Gastrocnemius medialis (tissue), 4 donors: Measurements from ENCODE around the gene TEKT5. TPM values are rescaled to one million over a fixed set of nuclear protein-coding genes. Genes with fewer than 3 reads are reported as not detected.

Experiments used
- ATAC-seq, 2 donors: fragments of 150-250 bp; one replicate each; pipeline ENCODE4 v1.9.1; 2016
- DNase-seq, 2 donors: peaks; one replicate each; pipeline ENCODE4 v3.0.0-alpha.2; 2019
- H3K27ac ChIP-seq, 4 donors: fragments of 200-600 bp; sonication (generic); 1 replicate in 1 of 4; 2 replicates in 3 of 4; pipeline ENCODE4 v1.5.1; 2016 to 2018; ENCODE audit warnings: mild to moderate bottlenecking in 2 of 4, moderate library complexity in 1 of 4
- H3K27me3 ChIP-seq, 3 donors: fragments of 200-600 bp; sonication (generic) in 2 of 3; 1 replicate in 1 of 3; 2 replicates in 2 of 3; pipeline versions ENCODE4 v1.5.1 to v1.6.0; 2016 to 2019; ENCODE audit warnings: mild to moderate bottlenecking in 1 of 3, moderate library complexity in 1 of 3
- H3K36me3 ChIP-seq, 2 donors: fragments of 200-600 bp; sonication (generic) in 1 of 2; one replicate each; pipeline ENCODE4 v1.5.1; 2017 to 2018
- H3K4me1 ChIP-seq, 2 donors: fragments of 200-600 bp; sonication (generic) in 1 of 2; one replicate each; pipeline ENCODE4 v1.5.1; 2016 to 2017; ENCODE audit warnings: mild to moderate bottlenecking in 2 of 2
- H3K4me3 ChIP-seq, 4 donors: fragments of 200-600 bp; sonication (generic) in 3 of 4; 1 replicate in 1 of 4; 2 replicates in 3 of 4; pipeline ENCODE4 v1.5.1; 2016 to 2019; ENCODE audit warnings: mild to moderate bottlenecking in 2 of 4
- H3K9me3 ChIP-seq, 3 donors: fragments of 200-600 bp; sonication (generic) in 2 of 3; 1 replicate in 1 of 3; 2 replicates in 2 of 3; pipeline ENCODE4 v1.5.1; 2016 to 2019
- CTCF ChIP-seq, 5 experiments: fragments of 450-650 bp in 3 of 5; fragments of 200-600 bp in 2 of 5; sonication (generic) in 2 of 5; IDR thresholded peaks in 4 of 5; conservative IDR thresholded peaks in 1 of 5; 1 replicate in 4 of 5; 2 replicates in 1 of 5; pipeline ENCODE4 v1.5.1; 2016 to 2019; ENCODE audit warnings: antibody characterized with exemption in 5 of 5, mild to moderate bottlenecking in 3 of 5, moderate library complexity in 3 of 5
- POLR2A ChIP-seq, 2 donors: fragments of 450-650 bp; IDR thresholded peaks; one replicate each; pipeline ENCODE4 v1.6.1; 2017; ENCODE audit warnings: antibody characterized with exemption in 2 of 2, mild to moderate bottlenecking in 2 of 2, moderate library complexity in 2 of 2
- in situ Hi-C, 4 donors: fragments of 200-750 bp; cut with MboI; loops; one replicate each; pipeline versions ENCODE4 v1.15.0 to v1.8.0; 2017; ENCODE audit warnings: low sequenced_read_pairs in 4 of 4
- intact Hi-C: fragments of 100-400 bp; cut with DNase I; formaldehyde crosslinking; loops from one replicate; pipeline ENCODE4 v1.15.1; 2023; ENCODE audit warnings: low total_unique reads
- total RNA-seq, 4 donors: library from RNA; depleted of rRNA; stranded (reverse); fragments of >200 nt; gene quantifications; one replicate each; pipeline versions ENCODE4 v1.1.0 to v1.2.3, GENCODE V29; 2016

TEKT5 gene
- total RNA-seq, 4 donors from 2014 or later: not detected

DNA sequence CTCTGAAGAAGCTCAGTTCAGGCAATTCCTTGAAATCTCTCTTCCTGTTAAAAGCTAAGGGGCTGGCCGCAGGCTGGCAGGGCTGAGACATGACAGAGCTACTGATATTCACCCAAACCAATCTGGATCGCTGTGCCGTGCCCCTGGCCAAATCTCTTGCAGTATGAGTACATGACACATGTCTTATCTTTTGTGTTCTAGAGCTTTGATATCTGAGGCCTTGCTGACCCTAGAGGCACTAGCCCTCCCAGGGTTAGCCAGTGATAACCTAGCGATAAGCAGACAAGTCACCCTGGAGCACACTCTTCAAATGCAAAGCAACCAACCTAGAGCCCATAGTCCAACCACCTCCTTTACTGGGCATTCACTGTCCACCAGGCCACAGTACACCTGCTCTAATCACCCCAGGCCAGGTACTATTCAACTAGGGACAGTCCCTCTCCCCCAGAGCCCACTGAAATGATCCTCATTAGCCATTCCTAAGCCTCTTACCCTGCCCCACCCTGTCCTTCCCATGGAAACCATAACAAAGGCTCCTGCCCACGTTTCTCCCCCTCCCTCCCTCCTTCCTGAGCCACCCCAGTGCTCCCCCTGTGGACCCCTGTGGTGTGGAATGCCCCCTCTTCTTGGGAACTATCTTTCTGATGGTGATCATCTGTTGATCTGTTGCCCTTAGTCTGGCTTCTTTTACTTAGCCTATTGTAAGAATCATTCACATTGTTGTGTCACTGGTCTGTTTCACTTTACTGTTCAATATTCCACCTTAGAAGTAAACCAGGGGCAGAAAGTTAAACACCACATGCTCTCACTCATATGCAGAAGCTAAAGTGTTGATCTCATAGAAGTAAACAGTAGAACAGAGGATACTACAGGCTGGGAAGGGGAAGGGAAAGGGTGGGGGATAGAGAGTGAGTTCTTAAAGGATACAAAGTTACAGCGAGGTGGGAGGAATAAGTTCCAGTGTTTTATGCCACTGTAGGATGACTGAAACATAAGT, 52.5 kb downstream of the TEKT5 start:
- H3K27ac ChIP-seq: no peak overlapping the region
- DNase-seq (no peak), ATAC-seq (no peak)
- no peaks in the 10 kb centered on the region for H3K36me3 ChIP-seq
- in situ Hi-C loops (no loop called here), intact Hi-C loops (no loop called here)
- TF ChIP-seq POLR2A (IDR thresholded peaks at IDR 0.05) (no peak), CTCF (IDR thresholded peaks at IDR 0.05 in 4 of 5, conservative IDR thresholded peaks at IDR 0.05 in 1 of 5) (no peak)
- no peaks in the 10 kb centered on the region for H3K27me3 ChIP-seq
- no peaks in the 10 kb centered on the region for H3K4me1 ChIP-seq
- H3K9me3 ChIP-seq: no peaks in the 10 kb centered on the region
- H3K4me3 ChIP-seq: no peak overlapping the region

GRCh38 chr16:10641555-10641952, 53.2 kb downstream of the TEKT5 start:
- Histone ChIP-seq H3K27ac (no peak overlapping the region), H3K4me3 (no peak overlapping the region), H3K36me3 (no peaks in the 10 kb centered on the region), H3K4me1 (no peaks in the 10 kb centered on the region), H3K27me3 (no peaks in the 10 kb centered on the region), H3K9me3 (no peaks in the 10 kb centered on the region)
- no peak for ATAC-seq
- in situ Hi-C loops (no loop called here), intact Hi-C loops (no loop called here)
- DNase-seq: no peak
- TF ChIP-seq CTCF (IDR thresholded peaks at IDR 0.05 in 4 of 5, conservative IDR thresholded peaks at IDR 0.05 in 1 of 5) (no peak), POLR2A (IDR thresholded peaks at IDR 0.05) (no peak)

DNA sequence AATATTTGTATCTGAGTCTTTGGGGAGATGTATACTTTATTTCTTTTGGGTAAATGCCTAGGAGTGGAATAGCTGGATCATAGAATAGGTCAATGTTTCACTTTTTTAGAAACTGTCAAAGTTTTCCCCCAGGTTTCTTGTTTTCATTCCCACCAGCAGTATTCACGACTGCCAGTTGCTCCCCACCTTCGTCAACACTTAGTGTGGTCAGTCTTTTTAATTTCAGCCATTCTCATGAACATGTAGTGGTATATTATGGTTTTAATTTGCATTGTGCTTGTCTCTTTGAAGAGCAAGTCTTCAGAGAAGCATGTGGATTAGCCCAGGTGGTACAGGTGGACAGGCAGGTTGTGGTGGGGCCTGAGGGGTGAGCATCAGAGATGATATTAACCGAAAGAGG, 53.8 kb downstream of the TEKT5 start:
- no peak overlapping the region for H3K27ac ChIP-seq
- ATAC-seq (no peak), DNase-seq (no peak)
- H3K27me3 ChIP-seq: no peaks in the 10 kb centered on the region
- H3K4me3 ChIP-seq: no peak overlapping the region
- no peaks in the 10 kb centered on the region for H3K4me1 ChIP-seq
- no peak for TF ChIP-seq POLR2A (IDR thresholded peaks at IDR 0.05)
- TF ChIP-seq CTCF (IDR thresholded peaks at IDR 0.05 in 4 of 5, conservative IDR thresholded peaks at IDR 0.05 in 1 of 5): no peak
- H3K36me3 ChIP-seq: no peaks in the 10 kb centered on the region
- in situ Hi-C loops: no loop called here
- intact Hi-C loops: no loop called here
- no peaks in the 10 kb centered on the region for H3K9me3 ChIP-seq

DNA sequence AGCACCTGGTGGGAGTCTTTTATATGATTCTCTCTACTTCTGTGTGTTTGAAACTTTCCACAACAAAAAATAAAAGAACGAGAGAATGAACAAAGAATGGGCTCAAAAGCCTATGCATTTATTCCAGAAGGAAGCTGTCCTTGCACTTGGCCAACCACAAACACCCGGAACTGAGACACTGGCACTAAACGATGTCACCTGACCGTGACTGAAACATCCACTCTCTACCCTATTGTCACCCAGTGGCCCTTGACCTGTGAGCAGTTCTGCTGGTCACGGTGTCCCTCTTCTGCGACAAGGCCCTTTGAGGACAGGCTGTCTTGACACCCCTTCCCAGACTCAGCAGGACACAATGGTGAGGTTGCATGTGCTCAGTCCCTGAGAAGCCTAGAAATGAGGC, 56.6 kb downstream of the TEKT5 start:
- Histone ChIP-seq H3K36me3 (no peaks in the 10 kb centered on the region), H3K9me3 (no peaks in the 10 kb centered on the region), H3K27ac (no peak overlapping the region), H3K27me3 (no peaks in the 10 kb centered on the region), H3K4me1 (no peaks in the 10 kb centered on the region), H3K4me3 (no peak overlapping the region)
- intact Hi-C loops (no loop called here), in situ Hi-C loops (no loop called here)
- ATAC-seq: no peak
- TF ChIP-seq POLR2A (IDR thresholded peaks at IDR 0.05): no peak
- TF ChIP-seq CTCF (IDR thresholded peaks at IDR 0.05 in 4 of 5, conservative IDR thresholded peaks at IDR 0.05 in 1 of 5): no peak
- no peak for DNase-seq
